Measurements from ENCODE around the gene GBE1.

The GBE1 gene

DNA sequence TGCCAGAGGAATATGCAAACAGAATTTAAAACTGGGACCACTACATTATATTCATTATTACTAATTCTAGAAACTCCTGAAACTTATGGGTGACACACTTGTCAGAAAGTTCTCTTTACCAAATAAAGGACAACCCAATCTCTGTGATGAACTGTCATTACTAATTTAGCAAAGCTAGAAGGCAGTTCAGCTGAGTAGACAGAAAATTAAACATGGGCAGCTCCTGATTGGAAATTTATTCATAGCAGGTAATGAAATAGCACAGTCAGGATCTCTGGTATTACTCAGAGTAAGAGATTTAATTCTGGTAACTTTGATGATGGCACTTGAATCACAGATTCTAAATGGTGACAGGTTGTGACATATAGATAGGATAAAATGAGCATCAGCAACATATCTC, 123.0 kb downstream of the GBE1 start:
- no peak for DNase-seq (ENCODE audit: low spot score)
- Histone ChIP-seq H3K4me3 (no peak overlapping the region), H3K27ac (no peak overlapping the region)
- TF ChIP-seq, protein P1, sequence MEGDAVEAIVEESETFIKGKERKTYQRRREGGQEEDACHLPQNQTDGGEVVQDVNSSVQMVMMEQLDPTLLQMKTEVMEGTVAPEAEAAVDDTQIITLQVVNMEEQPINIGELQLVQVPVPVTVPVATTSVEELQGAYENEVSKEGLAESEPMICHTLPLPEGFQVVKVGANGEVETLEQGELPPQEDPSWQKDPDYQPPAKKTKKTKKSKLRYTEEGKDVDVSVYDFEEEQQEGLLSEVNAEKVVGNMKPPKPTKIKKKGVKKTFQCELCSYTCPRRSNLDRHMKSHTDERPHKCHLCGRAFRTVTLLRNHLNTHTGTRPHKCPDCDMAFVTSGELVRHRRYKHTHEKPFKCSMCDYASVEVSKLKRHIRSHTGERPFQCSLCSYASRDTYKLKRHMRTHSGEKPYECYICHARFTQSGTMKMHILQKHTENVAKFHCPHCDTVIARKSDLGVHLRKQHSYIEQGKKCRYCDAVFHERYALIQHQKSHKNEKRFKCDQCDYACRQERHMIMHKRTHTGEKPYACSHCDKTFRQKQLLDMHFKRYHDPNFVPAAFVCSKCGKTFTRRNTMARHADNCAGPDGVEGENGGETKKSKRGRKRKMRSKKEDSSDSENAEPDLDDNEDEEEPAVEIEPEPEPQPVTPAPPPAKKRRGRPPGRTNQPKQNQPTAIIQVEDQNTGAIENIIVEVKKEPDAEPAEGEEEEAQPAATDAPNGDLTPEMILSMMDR (IDR thresholded peaks at IDR 0.05) = no peak

DNA sequence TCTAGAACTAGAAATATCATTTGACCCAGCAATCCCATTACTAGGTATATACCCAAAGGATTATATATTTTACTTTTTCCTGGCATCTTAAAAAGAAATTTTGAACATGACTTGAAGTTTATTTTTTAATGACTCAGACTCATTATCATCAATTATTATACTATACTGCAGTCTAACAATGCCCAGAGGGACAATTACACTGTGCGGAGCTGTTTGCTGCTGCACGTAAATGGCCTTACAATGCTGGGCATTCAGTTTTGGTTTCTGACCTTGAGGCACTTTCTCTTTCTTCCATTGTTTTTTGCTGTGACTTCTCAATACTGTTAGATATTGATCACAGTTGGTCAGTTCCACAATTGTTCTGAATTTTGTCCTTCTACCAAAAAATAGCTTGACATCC, 128.8 kb downstream of the GBE1 start:
- Histone ChIP-seq H3K4me3 (no peak overlapping the region), H3K27ac (no peak overlapping the region)
- DNase-seq (ENCODE audit: low spot score) = no peak
- TF ChIP-seq, protein P1 (IDR thresholded peaks at IDR 0.05) = no peak

DNA sequence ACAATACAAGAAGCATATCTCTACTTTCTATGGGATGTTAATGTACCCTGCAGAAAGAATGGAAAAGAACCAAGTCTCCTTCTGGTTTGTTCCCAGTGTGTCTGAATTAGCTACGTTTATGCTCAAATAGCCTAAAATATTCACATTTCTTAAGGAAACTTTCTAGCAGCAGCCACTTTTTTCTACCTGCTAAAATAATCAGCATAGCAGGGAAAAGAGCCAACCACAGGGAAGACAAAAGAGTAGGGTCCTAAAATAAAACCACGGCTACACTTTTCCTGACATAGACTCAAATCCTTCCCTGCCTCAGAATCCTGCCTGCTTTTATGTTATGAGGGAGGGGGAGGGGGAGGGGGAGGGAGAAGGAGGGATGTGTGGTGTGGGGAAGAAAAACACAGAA, 136.7 kb downstream of the GBE1 start:
- Histone ChIP-seq H3K4me3 (no peak overlapping the region), H3K27ac (no peak overlapping the region)
- DNase-seq (ENCODE audit: low spot score) = no peak
- TF ChIP-seq, protein P1 (IDR thresholded peaks at IDR 0.05) = no peak

DNA sequence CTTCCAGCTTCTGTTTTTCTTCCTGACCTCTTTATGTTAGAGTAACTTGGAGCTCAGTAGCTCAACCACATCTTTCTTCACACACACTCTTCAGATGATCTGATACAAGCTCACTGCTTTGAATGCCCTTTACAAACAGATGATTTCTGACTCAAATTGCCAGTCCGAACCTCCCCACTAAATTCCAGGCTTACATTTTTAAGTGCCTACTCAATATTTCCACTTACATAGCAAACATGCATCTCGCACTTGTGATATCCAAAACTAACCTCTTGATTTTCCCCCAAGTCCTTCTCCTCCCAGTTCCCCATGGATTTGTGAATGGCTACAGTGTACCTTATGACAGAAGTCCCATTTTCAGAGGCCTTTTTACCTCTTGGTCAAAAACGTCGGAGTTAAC, 139.1 kb downstream of the GBE1 start:
- TF ChIP-seq, protein P1 (IDR thresholded peaks at IDR 0.05) = no peak
- no peak for DNase-seq (ENCODE audit: low spot score)
- Histone ChIP-seq H3K27ac (no peak overlapping the region), H3K4me3 (no peak overlapping the region)

DNA sequence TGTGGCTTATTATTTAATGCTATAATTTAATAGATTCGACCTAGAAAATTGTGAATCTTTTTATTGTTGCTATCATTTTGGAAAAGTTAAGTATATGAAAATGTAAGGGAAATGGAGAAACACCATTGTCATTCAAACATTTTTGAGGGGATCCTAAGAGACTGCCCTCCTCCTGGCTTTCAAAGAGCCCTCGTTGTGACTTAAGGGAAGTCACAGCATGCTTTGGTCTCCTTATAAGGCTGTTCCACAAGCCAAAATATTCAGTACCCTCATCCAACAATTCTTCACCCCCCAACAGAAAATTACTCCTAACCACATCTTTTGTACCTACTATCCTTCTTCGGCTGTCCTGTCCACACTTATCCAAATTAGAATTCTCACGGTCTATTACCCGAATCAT, 140.2 kb downstream of the GBE1 start:
- DNase-seq (ENCODE audit: low spot score) = no peak
- H3K4me3 ChIP-seq = no peak overlapping the region
- TF ChIP-seq, protein P1 (IDR thresholded peaks at IDR 0.05) = no peak
- H3K27ac ChIP-seq = no peak overlapping the region

DNA sequence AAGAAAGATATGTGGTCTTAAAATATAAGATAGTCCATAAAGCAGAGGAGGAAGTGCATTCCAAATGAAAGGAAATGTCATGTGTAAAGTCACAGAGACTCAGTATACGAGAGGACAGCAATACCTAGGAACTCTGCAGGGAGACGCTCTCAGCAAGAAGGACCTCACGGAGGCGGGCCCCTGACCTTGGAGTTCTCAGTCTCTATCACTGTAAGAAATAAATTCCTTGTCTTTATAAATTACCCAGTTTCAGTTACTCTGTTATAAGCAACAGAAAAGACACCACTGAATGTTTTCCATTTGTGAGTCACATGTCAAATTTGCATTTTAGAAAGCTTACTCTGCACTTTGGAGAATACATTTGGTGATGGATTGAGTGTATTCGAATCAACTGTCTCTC, 140.6 kb downstream of the GBE1 start:
- H3K4me3 ChIP-seq = no peak overlapping the region
- TF ChIP-seq, protein P1 (IDR thresholded peaks at IDR 0.05) = no peak
- H3K27ac ChIP-seq = no peak overlapping the region
- no peak for DNase-seq (ENCODE audit: low spot score)

DNA sequence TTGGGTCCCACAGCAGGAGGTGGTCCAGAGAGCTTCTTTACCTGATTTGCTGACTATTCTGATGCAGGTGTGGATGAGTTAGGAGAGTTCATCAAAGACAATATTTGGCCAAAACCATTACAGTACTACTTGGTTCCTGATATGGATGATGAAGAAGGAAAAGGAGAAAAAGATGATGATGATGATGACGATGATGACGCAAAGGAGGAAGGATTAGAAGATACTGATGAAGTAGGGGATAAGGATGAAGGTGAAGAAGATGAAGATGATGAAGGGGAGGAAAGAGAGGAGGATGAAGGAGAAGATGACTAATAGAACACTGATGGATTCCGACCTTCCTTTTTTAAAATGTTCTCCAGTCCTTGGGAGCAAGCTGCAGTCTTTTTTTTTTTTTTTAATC, 148.7 kb downstream of the GBE1 start:
- TF ChIP-seq, protein P1 (IDR thresholded peaks at IDR 0.05) = no peak
- no peak for DNase-seq (ENCODE audit: low spot score)
- H3K4me3 ChIP-seq = no peak overlapping the region
- H3K27ac ChIP-seq = no peak overlapping the region
